ENCODE data around the gene SKAP1.

SKAP1 gene

GRCh38 chr17:48100591-48101011, 329.4 kb downstream of the SKAP1 start:
- DNase-seq (ENCODE audit: insufficient read length) (no peak), FAIRE-seq (no peak)
- TF ChIP-seq POLR2A (IDR thresholded peaks at IDR 0.05; ENCODE audit: low read depth, low read length) (no peak), POLR2AphosphoS5 (IDR thresholded peaks at IDR 0.05; ENCODE audit: low read depth, low read length) (no peak), TAF1 (IDR thresholded peaks at IDR 0.05; ENCODE audit: borderline replicate concordance, low read depth, low read length) (no peak)

DNA sequence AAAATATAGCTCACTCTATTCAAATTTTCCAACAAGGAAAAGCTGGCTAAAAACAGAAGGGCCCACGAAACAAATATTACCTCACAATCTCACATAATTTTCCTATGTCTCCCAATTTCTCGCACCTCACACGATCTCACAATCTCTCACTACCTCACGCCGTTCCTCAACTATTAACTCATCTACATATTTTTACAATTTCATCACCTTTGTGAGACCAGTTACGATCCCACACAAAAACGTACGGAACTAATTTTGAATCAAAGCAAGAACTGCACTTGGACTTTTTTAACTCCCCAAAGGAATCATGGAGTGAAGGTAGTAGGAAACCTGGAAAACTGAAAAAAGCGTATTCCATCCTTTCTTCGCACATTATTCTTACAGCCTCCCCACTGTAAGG, 329.9 kb downstream of the SKAP1 start:
- DNase-seq (ENCODE audit: insufficient read length) (no peak), FAIRE-seq (no peak)
- no peak for TF ChIP-seq POLR2A (IDR thresholded peaks at IDR 0.05; ENCODE audit: low read depth, low read length)
- no peak for TF ChIP-seq TAF1 (IDR thresholded peaks at IDR 0.05; ENCODE audit: borderline replicate concordance, low read depth, low read length)
- TF ChIP-seq POLR2AphosphoS5 (IDR thresholded peaks at IDR 0.05; ENCODE audit: low read depth, low read length): no peak

DNA sequence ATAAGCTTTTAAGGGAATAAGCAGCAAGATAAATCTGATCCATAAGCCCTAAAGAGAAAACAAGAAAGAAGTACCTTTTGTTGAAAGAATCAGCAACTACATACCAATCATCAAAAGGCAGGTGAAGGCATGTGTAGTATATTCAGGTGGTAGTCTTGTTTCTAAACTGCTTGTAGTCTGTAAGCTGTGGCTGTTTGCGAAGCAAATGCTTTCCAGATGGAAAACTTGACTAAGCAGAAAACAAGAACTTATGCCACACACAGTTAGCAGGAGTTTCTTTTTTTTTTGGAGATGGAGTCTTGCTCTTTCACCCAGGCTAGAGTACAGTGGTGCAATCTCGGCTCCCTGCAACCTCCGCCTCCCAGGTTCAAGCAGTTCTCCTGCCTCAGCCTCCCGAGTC, 334.4 kb downstream of the SKAP1 start:
- TF ChIP-seq TAF1 (IDR thresholded peaks at IDR 0.05; ENCODE audit: borderline replicate concordance, low read depth, low read length) (no peak), POLR2A (IDR thresholded peaks at IDR 0.05; ENCODE audit: low read depth, low read length) (no peak), POLR2AphosphoS5 (IDR thresholded peaks at IDR 0.05; ENCODE audit: low read depth, low read length) (no peak)
- DNase-seq (ENCODE audit: insufficient read length) (no peak), FAIRE-seq (no peak)

DNA sequence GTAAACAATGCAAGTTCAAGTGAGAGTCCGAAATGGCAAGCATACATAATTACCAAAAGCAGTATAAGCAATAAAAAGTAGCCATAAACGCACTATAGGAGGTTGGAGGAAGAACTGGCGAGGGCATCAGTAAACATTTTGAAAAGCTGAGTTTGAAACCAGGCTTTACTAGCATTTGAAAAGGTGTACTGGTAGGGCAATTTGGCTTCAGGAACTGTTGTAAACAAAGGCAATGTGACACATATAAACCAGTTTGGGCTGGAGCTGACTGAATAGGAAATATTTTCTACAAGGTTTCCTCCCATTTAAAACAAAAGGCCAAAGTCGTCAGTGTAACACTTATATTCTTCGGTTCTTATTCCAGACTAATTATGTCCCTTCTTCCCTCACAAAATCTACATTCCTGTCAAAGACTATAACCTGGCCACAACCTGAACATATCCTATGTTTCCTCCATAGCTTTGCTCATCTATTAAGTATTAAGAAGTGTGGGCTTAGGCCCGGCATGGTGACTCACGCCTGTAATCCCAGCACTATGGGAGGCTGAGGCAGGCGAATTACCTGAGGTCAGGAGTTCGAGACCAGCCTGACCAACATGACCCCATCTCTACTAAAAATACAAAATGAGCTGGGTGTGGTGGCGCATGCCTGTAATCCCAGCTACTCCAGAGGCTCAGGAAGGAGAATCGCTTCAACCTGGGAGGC, 336.5 kb downstream of the SKAP1 start:
- FAIRE-seq (no peak), DNase-seq (ENCODE audit: insufficient read length) (no peak)
- TF ChIP-seq POLR2AphosphoS5 (IDR thresholded peaks at IDR 0.05; ENCODE audit: low read depth, low read length) (no peak), POLR2A (IDR thresholded peaks at IDR 0.05; ENCODE audit: low read depth, low read length) (no peak), TAF1 (IDR thresholded peaks at IDR 0.05; ENCODE audit: borderline replicate concordance, low read depth, low read length) (no peak)

DNA sequence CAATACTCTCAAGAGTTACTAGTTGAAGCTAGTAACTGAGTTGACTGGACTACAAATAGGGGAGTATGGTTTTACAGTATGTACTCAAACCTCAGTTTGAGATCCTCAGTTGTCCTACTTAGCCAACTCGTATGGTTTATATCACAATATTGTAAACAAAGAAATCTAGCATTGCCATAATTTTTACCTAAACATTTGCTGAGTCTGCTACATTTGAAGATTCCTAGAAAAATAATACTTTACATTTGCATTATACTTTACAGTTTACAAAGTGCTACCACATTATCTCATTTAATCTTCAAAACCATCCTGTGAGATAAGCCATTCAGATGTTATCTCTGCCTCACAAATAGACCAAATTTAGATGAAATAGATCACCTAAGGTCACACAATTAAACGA, 345.1 kb downstream of the SKAP1 start:
- FAIRE-seq (no peak), DNase-seq (ENCODE audit: insufficient read length) (no peak)
- TF ChIP-seq POLR2A (IDR thresholded peaks at IDR 0.05; ENCODE audit: low read depth, low read length) (no peak), TAF1 (IDR thresholded peaks at IDR 0.05; ENCODE audit: borderline replicate concordance, low read depth, low read length) (no peak), POLR2AphosphoS5 (IDR thresholded peaks at IDR 0.05; ENCODE audit: low read depth, low read length) (no peak)

Data from GM12892 (cell line).